Endothelial cell of umbilical vein (primary cell): ENCODE results near the gene KBTBD13. TPM values are rescaled to one million over a fixed set of nuclear protein-coding genes. Genes with fewer than 3 reads are reported as not detected.

Source experiments
- BruUV-seq: library from RNA; stranded (reverse); fragments of 400-500 nt; replicated peaks from 2 replicates; lab custom pipeline; 2021; lab: Mats Ljungman, UMichigan
- CTCF ChIA-PET: fragments of 300-600, 350-600 bp; sonication (Branson Sonifier 250); formaldehyde crosslinking; loops from one replicate; lab custom pipeline; 2021; ENCODE audit warnings: antibody characterized with exemption, inconsistent platforms; lab: Charles Lee
- POLR2A ChIA-PET: fragments of 300-600, 350-600 bp; sonication (Branson Sonifier 250); formaldehyde crosslinking; loops from one replicate; lab custom pipeline; 2021; ENCODE audit warnings: antibody characterized with exemption, inconsistent platforms; lab: Charles Lee
- DNase-seq: peaks from one replicate; pipeline ENCODE4 v3.0.0-alpha.2; 2011; ENCODE audit warnings: low read depth, low spot score
- FAIRE-seq: peaks from 2 replicates; lab custom pipeline; 2011; peaks lifted over from hg19 to GRCh38; lab: Jason Lieb, UNC
- H2AFZ ChIP-seq: 2 replicates; pipeline ENCODE4 v1.6.0; 2012; ENCODE audit warnings: low read depth, low read length, control low read depth, inconsistent platforms
- H3K27ac ChIP-seq: 2 replicates; pipeline ENCODE4 v1.5.1; 2011; ENCODE audit warnings: low read depth, mild to moderate bottlenecking, control low read depth, low read length, moderate library complexity; ENCODE audit not compliant: insufficient read depth
- H3K27me3 ChIP-seq, 2 experiments: 2 replicates each; pipeline versions ENCODE4 v1.6.0 to v1.6.1; 2011; ENCODE audit warnings: low read length in 2 of 2, mixed read lengths in 1 of 2; ENCODE audit not compliant: control insufficient read depth in 2 of 2, insufficient read depth in 2 of 2
- H3K36me3 ChIP-seq, 2 experiments: 2 replicates in 1 of 2; 3 replicates in 1 of 2; pipeline ENCODE4 v1.5.1; 2011; ENCODE audit warnings: low read length in 2 of 2, mild to moderate bottlenecking in 1 of 2, moderate library complexity in 1 of 2; ENCODE audit not compliant: control insufficient read depth in 2 of 2, insufficient read depth in 2 of 2; ENCODE audit errors: extremely low read depth in 1 of 2
- H3K4me1 ChIP-seq: 3 replicates; pipeline ENCODE4 v1.5.1; 2011; ENCODE audit warnings: mild to moderate bottlenecking, low read length; ENCODE audit not compliant: control insufficient read depth, insufficient read depth; ENCODE audit errors: extremely low read depth
- H3K4me2 ChIP-seq: 2 replicates; pipeline ENCODE4 v1.6.1; 2011; ENCODE audit warnings: low read length, control low read depth, mixed read lengths; ENCODE audit not compliant: insufficient read depth
- H3K4me3 ChIP-seq, 3 experiments: fragments of 200-600 bp in 1 of 3; sonication (generic), shearing (Covaris generic) in 1 of 3; replicated peaks in 1 of 3; 2 replicates each; pipeline ENCODE4 v1.5.1; 2011 to 2016; ENCODE audit warnings: control low read depth in 3 of 3, low read length in 3 of 3, mild to moderate bottlenecking in 2 of 3, inconsistent platforms in 1 of 3, low read depth in 1 of 3, moderate library complexity in 1 of 3; ENCODE audit not compliant: insufficient read depth in 1 of 3
- H3K79me2 ChIP-seq: 2 replicates; pipeline ENCODE4 v1.6.0; 2012; ENCODE audit warnings: low read length, inconsistent platforms; ENCODE audit not compliant: control insufficient read depth, insufficient read depth
- H3K9ac ChIP-seq: replicated peaks from 2 replicates; pipeline ENCODE3; 2011; ENCODE audit warnings: low read length, control low read depth; ENCODE audit not compliant: insufficient read depth; ENCODE audit errors: extremely low read depth
- H3K9me1 ChIP-seq: replicated peaks from 3 replicates; pipeline ENCODE4 v1.6.0; 2011; ENCODE audit warnings: mild to moderate bottlenecking, low read length; ENCODE audit not compliant: control insufficient read depth, insufficient read depth; ENCODE audit errors: extremely low read depth
- H3K9me3 ChIP-seq: replicated peaks from 2 replicates; pipeline ENCODE4 v1.5.1; 2012; ENCODE audit warnings: low read length, inconsistent platforms; ENCODE audit not compliant: control insufficient read depth, insufficient read depth
- H4K20me1 ChIP-seq: replicated peaks from 2 replicates; pipeline ENCODE3; 2011; ENCODE audit warnings: mild to moderate bottlenecking, low read length; ENCODE audit not compliant: control insufficient read depth, insufficient read depth; ENCODE audit errors: extremely low read depth
- CTCF ChIP-seq, 2 donors: IDR thresholded peaks; 1 replicate in 1 of 2; 2 replicates in 1 of 2; pipeline ENCODE4 v1.5.1; 2011; ENCODE audit warnings: low read length in 2 of 2, mild to moderate bottlenecking in 2 of 2, moderate library complexity in 2 of 2, control low read depth in 1 of 2, inconsistent platforms in 1 of 2, low read depth in 1 of 2; ENCODE audit not compliant: insufficient read depth in 1 of 2; ENCODE audit errors: extremely low read depth in 1 of 2
- EZH2 ChIP-seq: IDR thresholded peaks from 2 replicates; pipeline ENCODE4 v1.6.1; 2012; ENCODE audit warnings: borderline replicate concordance, low read depth, mild to moderate bottlenecking, moderate library complexity, low read length, inconsistent platforms; ENCODE audit not compliant: severe bottlenecking
- FOS ChIP-seq: IDR thresholded peaks from 2 replicates; pipeline ENCODE4 v1.6.1; 2011; ENCODE audit warnings: mild to moderate bottlenecking, low read length, moderate library complexity, borderline replicate concordance; ENCODE audit not compliant: insufficient read depth
- GATA2 ChIP-seq: IDR thresholded peaks from 2 replicates; pipeline ENCODE4 v1.7.0; 2011; ENCODE audit warnings: low read depth, mild to moderate bottlenecking, moderate library complexity, mixed read lengths, low read length; ENCODE audit not compliant: insufficient read length, insufficient read depth
- JUN ChIP-seq: IDR thresholded peaks from 2 replicates; pipeline ENCODE4 v1.6.1; 2011; ENCODE audit warnings: borderline replicate concordance, low read depth; ENCODE audit not compliant: insufficient read length, insufficient read depth
- MAX ChIP-seq: IDR thresholded peaks from 2 replicates; pipeline ENCODE4 v1.6.1; 2011; ENCODE audit not compliant: insufficient read depth, insufficient read length
- MYC ChIP-seq: IDR thresholded peaks from one replicate; pipeline ENCODE4 v1.6.1; 2011; ENCODE audit warnings: mild to moderate bottlenecking, low read depth, low read length
- POLR2A ChIP-seq: IDR thresholded peaks from 2 replicates; pipeline ENCODE4 v1.6.1; 2012; ENCODE audit warnings: low read depth, mild to moderate bottlenecking, control low read depth, low read length
- POLR2AphosphoS5 ChIP-seq: IDR thresholded peaks from 2 replicates; pipeline ENCODE4 v1.6.1; 2012; ENCODE audit warnings: low read depth, mild to moderate bottlenecking, control low read depth, low read length, moderate library complexity; ENCODE audit not compliant: insufficient read depth
- dilution Hi-C: fragments of 300-500 bp; cut with MboI; formaldehyde crosslinking; loops from one replicate; pipeline ENCODE4 v1.15.0; 2019; ENCODE audit warnings: low sequenced_read_pairs; ENCODE audit not compliant: extremely low pct_ligation_motif_present
- intact Hi-C: fragments of 100-400 bp; cut with micrococcal nuclease; formaldehyde crosslinking; loops from one replicate; pipeline ENCODE4 v1.10.0; 2022
- polyA plus RNA-seq, 4 experiments: library from polyadenylated mRNA; depleted of rRNA in 3 of 4; stranded (reverse) in 3 of 4; unstranded in 1 of 4; fragments of >200 nt; gene quantifications; 2 replicates each; pipeline versions ENCODE4 v1.2.1 to v1.2.3, GENCODE V29; 2011 to 2012; ENCODE audit warnings: missing spikeins in 1 of 4
- total RNA-seq: library from RNA; stranded (reverse); gene quantifications from 2 replicates; pipeline ENCODE4 v1.2.3, GENCODE V29; 2021

KBTBD13 gene
- total and polyA plus RNA-seq, 2 donors (not counting 3 experiments of a cell fraction or from before 2014, with no cell fraction given): not detected

GRCh38 chr15:65055201-65055870, 21.2 kb upstream of the KBTBD13 start:
- no peaks in the 10 kb centered on the region for H3K27me3 ChIP-seq
- no peaks in the 10 kb centered on the region for H4K20me1 ChIP-seq
- CTCF ChIA-PET: interaction anchor here (0.8 to 7.2 kb wide), 14 partner anchors 11 to 243 kb away, joined by 3 to 89 read pairs (median 5); partner anchors contain the start of genes KBTBD13 and RASL12
- H3K9ac ChIP-seq: no peak overlapping the region
- no peak for FAIRE-seq
- H3K4me2 ChIP-seq: no peak overlapping the region
- no peak overlapping the region for H3K27ac ChIP-seq
- dilution Hi-C loops (no loop called here), intact Hi-C loops (loop anchor here (2.0 kb wide), 2 partner anchors 133 to 241 kb away; partner anchors contain the start of gene RNU5A-1)
- no peaks in the 10 kb centered on the region for H3K9me3 ChIP-seq
- H3K36me3 ChIP-seq: no peaks in the 10 kb centered on the region
- TF ChIP-seq POLR2AphosphoS5: no peak
- no peak for TF ChIP-seq GATA2
- TF ChIP-seq FOS: no peak
- no peak for TF ChIP-seq JUN
- no peak for TF ChIP-seq MYC
- BruUV-seq: no TSS peak
- H2AFZ ChIP-seq: no peak overlapping the region
- DNase-seq: no peak
- H3K9me1 ChIP-seq: no peaks in the 10 kb centered on the region
- POLR2A ChIA-PET: no interaction called here
- no peaks in the 10 kb centered on the region for H3K79me2 ChIP-seq
- H3K4me1 ChIP-seq: peaks cover 2% of the 10 kb centered on the region
- H3K4me3 ChIP-seq: no peak overlapping the region

GRCh38 chr15:65056106-65056505, 20.4 kb upstream of the KBTBD13 start:
- no peak for FAIRE-seq
- dilution Hi-C loops: no loop called here
- Histone ChIP-seq H2AFZ (no peak overlapping the region), H3K9me3 (no peaks in the 10 kb centered on the region), H3K36me3 (no peaks in the 10 kb centered on the region), H3K4me2 (no peak overlapping the region), H3K4me3 (no peak overlapping the region), H3K27me3 (no peaks in the 10 kb centered on the region), H3K9me1 (no peaks in the 10 kb centered on the region), H3K4me1 (no peaks in the 10 kb centered on the region), H3K27ac (no peak overlapping the region), H3K9ac (no peak overlapping the region), H4K20me1 (no peaks in the 10 kb centered on the region), H3K79me2 (no peaks in the 10 kb centered on the region)
- POLR2A ChIA-PET: no interaction called here
- CTCF ChIA-PET: interaction anchor here (1.3 to 7.2 kb wide), 6 partner anchors 10 to 45 kb away, joined by 3 to 89 read pairs (median 24); partner anchors contain the start of gene KBTBD13
- DNase-seq: no peak
- TF ChIP-seq FOS: no peak
- no peak for TF ChIP-seq MYC
- TF ChIP-seq MAX: no peak
- TF ChIP-seq GATA2: no peak
- no peak for TF ChIP-seq JUN
- TF ChIP-seq CTCF (IDR thresholded peaks at IDR 0.05; ENCODE audit: extremely low read depth in 1 of 2, insufficient read depth in 1 of 2, low read depth in 1 of 2, low read length in 2 of 2): no peak
- TF ChIP-seq POLR2AphosphoS5: no peak
- no peak for TF ChIP-seq EZH2
- TF ChIP-seq POLR2A: no peak
- BruUV-seq: no TSS peak
- intact Hi-C loops: no loop called here
